Cardiac fibroblast (primary cell): ENCODE measurements around the gene DISP3.
"Not testable (repeated sequence)": the region's sequence is repeated elsewhere in the genome, so short reads cannot be mapped to it uniquely, and the experiment has no call there.

Experiments used
- DNase-seq, 2 donors: peaks; one replicate each; pipeline versions ENCODE4 v3.0.0 to v3.0.0-alpha.2; 2010; ENCODE audit warnings: low read depth in 2 of 2
- H3K4me3 ChIP-seq, 2 donors: replicated peaks in 1 of 2; 1 replicate in 1 of 2; 2 replicates in 1 of 2; pipeline ENCODE4 v1.5.1; 2011; ENCODE audit warnings: low read depth in 2 of 2, low read length in 2 of 2, mild to moderate bottlenecking in 2 of 2, moderate library complexity in 1 of 2
- CTCF ChIP-seq: IDR thresholded peaks from one replicate; pipeline ENCODE4 v1.5.1; 2011; ENCODE audit warnings: low read depth, mild to moderate bottlenecking, low read length, inconsistent platforms

The DISP3 gene

GRCh38 chr1:11576109-11576875 lies 97.3 kb downstream of the DISP3 start:
- no peak for DNase-seq
- TF ChIP-seq CTCF: no peak
- H3K4me3 ChIP-seq: no peak overlapping the region

- no peak for DNase-seq
- no peak overlapping the region for H3K4me3 ChIP-seq
- TF ChIP-seq CTCF: no peak
These were observed 99.0 kb downstream of the DISP3 start for GRCh38 chr1:11578004-11578403.

GRCh38 chr1:11579506-11579905 lies 100.6 kb downstream of the DISP3 start:
- TF ChIP-seq CTCF: no peak
- no peak for DNase-seq
- H3K4me3 ChIP-seq: no peak overlapping the region

GRCh38 chr1:11580049-11580448 lies 101.1 kb downstream of the DISP3 start:
- DNase-seq, H3K4me3 ChIP-seq: not testable (repeated sequence)

- TF ChIP-seq CTCF: no peak
- no peak for DNase-seq
- H3K4me3 ChIP-seq: no peak overlapping the region
These were observed 102.6 kb downstream of the DISP3 start for GRCh38 chr1:11581445-11581991.

- no peak overlapping the region for H3K4me3 ChIP-seq
- no peak for DNase-seq
- TF ChIP-seq CTCF: no peak
These were observed 106.4 kb downstream of the DISP3 start for GRCh38 chr1:11585389-11585788.
